SK-N-SH treated with all-trans-retinoic acid at 6 μM for 48 hours (cell line): ENCODE results near the gene DPY19L3.

Experiments used
- ATAC-seq: fragments of 200-7000 bp; cut with Tn5 transposase; 3 replicates; pipeline ENCODE4 v1.9.1; 2020; ENCODE audit warnings: mild to moderate bottlenecking, moderate library complexity
- ARNTL ChIP-seq: fragments of 450-650 bp; formaldehyde crosslinking; IDR thresholded peaks from 2 replicates; pipeline ENCODE4 v1.5.0; 2020; ENCODE audit warnings: low read depth, mild to moderate bottlenecking, moderate library complexity, borderline replicate concordance
- BACH2 ChIP-seq: fragments of 250-450 bp; sonication (Bioruptor Pico); IDR thresholded peaks from 2 replicates; pipeline ENCODE4 v1.9.0; 2021; ENCODE audit warnings: mild to moderate bottlenecking, borderline replicate concordance
- CSDC2 ChIP-seq: fragments of 250-450 bp; sonication (Bioruptor Pico); IDR thresholded peaks from 2 replicates; pipeline ENCODE4 v1.5.0; 2020; ENCODE audit warnings: mild to moderate bottlenecking, moderate library complexity
- ESRRG ChIP-seq: fragments of 250-450 bp; sonication (Bioruptor Pico); IDR thresholded peaks from 2 replicates; pipeline ENCODE4 v1.6.1; 2021; ENCODE audit warnings: mild to moderate bottlenecking
- GLIS3 ChIP-seq: fragments of 250-450 bp; sonication (Bioruptor Pico); IDR thresholded peaks from 2 replicates; pipeline ENCODE4 v1.5.0; 2020; ENCODE audit warnings: mild to moderate bottlenecking, moderate library complexity
- ISL1 ChIP-seq: fragments of 250-450 bp; sonication (Bioruptor Pico); IDR thresholded peaks from 2 replicates; pipeline ENCODE4 v2.1.2; 2022; ENCODE audit warnings: mild to moderate bottlenecking, moderate library complexity
- OSR1 ChIP-seq: fragments of 250-450 bp; sonication (Bioruptor Pico); IDR thresholded peaks from 2 replicates; pipeline ENCODE4 v1.8.0; 2022; ENCODE audit warnings: moderate library complexity, mild to moderate bottlenecking, inconsistent platforms
- RARB ChIP-seq: fragments of 250-450 bp; sonication (Bioruptor Pico); IDR thresholded peaks from 2 replicates; pipeline ENCODE4 v1.8.0; 2021; ENCODE audit warnings: mild to moderate bottlenecking, moderate library complexity
- SNAI2 ChIP-seq: fragments of 250-450 bp; sonication (Bioruptor Pico); IDR thresholded peaks from 2 replicates; pipeline ENCODE4 v1.5.0; 2020; ENCODE audit warnings: mild to moderate bottlenecking, moderate library complexity
- TCF4 ChIP-seq: fragments of 250-450 bp; sonication (Bioruptor Pico); IDR thresholded peaks from 2 replicates; pipeline ENCODE4 v1.8.0; 2021; ENCODE audit warnings: mild to moderate bottlenecking, moderate library complexity, borderline replicate concordance
- TOX ChIP-seq: fragments of 250-450 bp; sonication (Bioruptor Pico); IDR thresholded peaks from 2 replicates; pipeline ENCODE4 v1.8.0; 2021; ENCODE audit warnings: mild to moderate bottlenecking, moderate library complexity, borderline replicate concordance
- ZC3H10 ChIP-seq: fragments of 250-450 bp; sonication (Bioruptor Pico); IDR thresholded peaks from 2 replicates; pipeline ENCODE4 v1.5.1; 2021; ENCODE audit warnings: mild to moderate bottlenecking, moderate library complexity
- ZFP30 ChIP-seq: fragments of 450-650 bp; formaldehyde crosslinking; IDR thresholded peaks from 2 replicates; pipeline ENCODE4 v1.5.0; 2022; ENCODE audit warnings: mild to moderate bottlenecking, moderate library complexity
- ZNF565 ChIP-seq: fragments of 450-650 bp; formaldehyde crosslinking; conservative IDR thresholded peaks from 2 replicates; pipeline ENCODE4 v1.5.0; 2020; ENCODE audit warnings: low read depth, mild to moderate bottlenecking, moderate library complexity
- ZNF70 ChIP-seq: fragments of 450-650 bp; formaldehyde crosslinking; IDR thresholded peaks from 2 replicates; pipeline ENCODE4 v1.5.0; 2020; ENCODE audit warnings: mild to moderate bottlenecking, moderate library complexity
- TF ChIP-seq, protein P1 (sequence below): fragments of 250-450 bp; sonication (Bioruptor Pico); IDR thresholded peaks from 2 replicates; pipeline ENCODE4 v1.5.1; 2020; ENCODE audit warnings: low read depth, mild to moderate bottlenecking, moderate library complexity
- TF ChIP-seq, protein P2 (sequence below): fragments of 250-450 bp; sonication (Bioruptor Pico); IDR thresholded peaks from 2 replicates; pipeline ENCODE4 v1.5.0; 2020; ENCODE audit warnings: mild to moderate bottlenecking, moderate library complexity
- TF ChIP-seq, protein P3 (sequence below): fragments of 250-450 bp; sonication (Bioruptor Pico); IDR thresholded peaks from 2 replicates; pipeline ENCODE4 v1.5.1; 2021; ENCODE audit warnings: mild to moderate bottlenecking, moderate library complexity
- TF ChIP-seq, protein P4 (sequence below): fragments of 250-450 bp; sonication (Bioruptor Pico); IDR thresholded peaks from 2 replicates; pipeline ENCODE4 v1.8.0; 2020; ENCODE audit warnings: mild to moderate bottlenecking, moderate library complexity, borderline replicate concordance
- TF ChIP-seq, protein P5 (sequence below): fragments of 250-450 bp; sonication (Bioruptor Pico); IDR thresholded peaks from 2 replicates; pipeline ENCODE4 v1.8.0; 2021; ENCODE audit warnings: low read depth, mild to moderate bottlenecking, moderate library complexity, borderline replicate concordance

DPY19L3 gene

DNA sequence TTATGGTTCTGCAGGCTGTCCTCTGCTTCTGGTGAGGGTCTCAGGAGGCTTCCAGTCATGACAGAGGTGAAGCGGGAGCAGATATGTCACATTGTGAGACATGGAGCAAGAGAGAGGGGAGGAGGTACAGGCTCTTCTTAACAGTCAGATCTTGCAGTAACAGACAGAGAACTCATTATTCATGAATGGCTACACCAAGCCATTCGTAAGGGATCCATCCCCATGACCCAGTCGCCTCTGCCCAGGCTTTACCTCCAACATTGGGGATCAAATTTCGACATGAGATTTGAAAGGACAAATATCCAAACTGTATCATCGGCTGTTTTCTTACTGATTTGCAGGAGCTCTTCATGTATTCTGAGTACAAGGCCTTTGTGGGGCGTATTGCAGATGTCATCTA is 38.5 kb upstream of the DPY19L3 start (continued):
- TF ChIP-seq, protein P1, sequence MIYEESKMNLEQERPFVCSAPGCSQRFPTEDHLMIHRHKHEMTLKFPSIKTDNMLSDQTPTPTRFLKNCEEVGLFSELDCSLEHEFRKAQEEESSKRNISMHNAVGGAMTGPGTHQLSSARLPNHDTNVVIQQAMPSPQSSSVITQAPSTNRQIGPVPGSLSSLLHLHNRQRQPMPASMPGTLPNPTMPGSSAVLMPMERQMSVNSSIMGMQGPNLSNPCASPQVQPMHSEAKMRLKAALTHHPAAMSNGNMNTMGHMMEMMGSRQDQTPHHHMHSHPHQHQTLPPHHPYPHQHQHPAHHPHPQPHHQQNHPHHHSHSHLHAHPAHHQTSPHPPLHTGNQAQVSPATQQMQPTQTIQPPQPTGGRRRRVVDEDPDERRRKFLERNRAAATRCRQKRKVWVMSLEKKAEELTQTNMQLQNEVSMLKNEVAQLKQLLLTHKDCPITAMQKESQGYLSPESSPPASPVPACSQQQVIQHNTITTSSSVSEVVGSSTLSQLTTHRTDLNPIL (CRISPR knock-in tag) = no peak
- TF ChIP-seq ARNTL (CRISPR knock-in tag) (no peak), OSR1 (CRISPR knock-in tag) (no peak), ZC3H10 (no peak)
- TF ChIP-seq, all 23 proteins: peak for 0

DNA sequence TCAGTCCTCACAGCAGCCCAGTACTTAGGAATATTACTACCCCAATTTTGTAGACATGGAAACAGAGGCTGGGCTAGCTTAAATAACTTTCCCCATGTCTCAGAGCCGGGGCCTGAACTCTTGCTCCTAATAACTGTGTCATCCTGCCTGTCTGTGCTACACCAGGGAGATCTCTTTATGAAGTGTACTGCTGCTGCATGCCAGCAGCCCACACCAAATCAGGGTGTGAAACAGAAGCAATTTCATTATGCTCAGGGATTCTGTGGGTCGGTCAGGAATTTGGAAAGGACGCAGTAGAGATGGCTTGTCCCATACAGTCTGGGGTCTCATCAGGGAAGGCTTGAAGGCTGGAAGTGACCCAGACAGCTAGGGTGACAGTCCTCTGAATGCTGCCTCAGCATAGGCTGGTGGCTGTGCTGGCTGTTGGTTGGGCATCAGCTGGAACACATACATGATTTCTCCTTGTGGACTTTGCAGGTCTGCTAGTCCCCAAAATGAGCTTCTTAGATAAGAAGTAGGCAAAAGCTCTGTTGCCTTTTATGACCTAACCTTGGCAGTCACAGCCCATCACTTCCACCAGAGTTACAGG is 37.5 kb upstream of the DPY19L3 start:
- no peak for ATAC-seq
- no peak for TF ChIP-seq ESRRG (CRISPR knock-in tag)
- TF ChIP-seq, protein P2, sequence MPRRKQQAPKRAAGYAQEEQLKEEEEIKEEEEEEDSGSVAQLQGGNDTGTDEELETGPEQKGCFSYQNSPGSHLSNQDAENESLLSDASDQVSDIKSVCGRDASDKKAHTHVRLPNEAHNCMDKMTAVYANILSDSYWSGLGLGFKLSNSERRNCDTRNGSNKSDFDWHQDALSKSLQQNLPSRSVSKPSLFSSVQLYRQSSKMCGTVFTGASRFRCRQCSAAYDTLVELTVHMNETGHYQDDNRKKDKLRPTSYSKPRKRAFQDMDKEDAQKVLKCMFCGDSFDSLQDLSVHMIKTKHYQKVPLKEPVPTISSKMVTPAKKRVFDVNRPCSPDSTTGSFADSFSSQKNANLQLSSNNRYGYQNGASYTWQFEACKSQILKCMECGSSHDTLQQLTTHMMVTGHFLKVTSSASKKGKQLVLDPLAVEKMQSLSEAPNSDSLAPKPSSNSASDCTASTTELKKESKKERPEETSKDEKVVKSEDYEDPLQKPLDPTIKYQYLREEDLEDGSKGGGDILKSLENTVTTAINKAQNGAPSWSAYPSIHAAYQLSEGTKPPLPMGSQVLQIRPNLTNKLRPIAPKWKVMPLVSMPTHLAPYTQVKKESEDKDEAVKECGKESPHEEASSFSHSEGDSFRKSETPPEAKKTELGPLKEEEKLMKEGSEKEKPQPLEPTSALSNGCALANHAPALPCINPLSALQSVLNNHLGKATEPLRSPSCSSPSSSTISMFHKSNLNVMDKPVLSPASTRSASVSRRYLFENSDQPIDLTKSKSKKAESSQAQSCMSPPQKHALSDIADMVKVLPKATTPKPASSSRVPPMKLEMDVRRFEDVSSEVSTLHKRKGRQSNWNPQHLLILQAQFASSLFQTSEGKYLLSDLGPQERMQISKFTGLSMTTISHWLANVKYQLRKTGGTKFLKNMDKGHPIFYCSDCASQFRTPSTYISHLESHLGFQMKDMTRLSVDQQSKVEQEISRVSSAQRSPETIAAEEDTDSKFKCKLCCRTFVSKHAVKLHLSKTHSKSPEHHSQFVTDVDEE (CRISPR knock-in tag) = no peak
- TF ChIP-seq, protein P1 (CRISPR knock-in tag) = no peak
- no peak for TF ChIP-seq ZNF565
- TF ChIP-seq ISL1 (CRISPR knock-in tag) = no peak

DNA sequence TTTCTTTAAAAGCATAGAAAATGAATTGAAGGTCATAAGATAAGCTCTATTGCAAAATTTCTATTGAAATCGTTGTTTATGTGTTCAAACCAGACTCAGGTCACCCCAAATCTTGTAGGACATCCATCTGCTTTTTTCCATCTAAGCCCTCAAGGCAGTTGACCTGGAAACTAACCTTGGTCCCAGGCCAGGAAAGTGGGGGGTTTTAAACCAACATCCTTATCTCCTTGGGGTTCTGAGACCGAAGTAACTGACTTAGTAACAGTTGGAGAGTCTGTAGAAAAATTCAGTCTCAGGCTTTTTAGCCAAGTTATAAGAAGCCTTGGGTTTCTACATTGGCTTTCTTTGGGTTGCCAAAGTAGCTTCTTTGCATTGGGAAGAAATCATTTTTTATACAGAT is 36.8 kb upstream of the DPY19L3 start:
- no peak for TF ChIP-seq ARNTL (CRISPR knock-in tag)
- no peak for TF ChIP-seq ZFP30 (CRISPR knock-in tag)
- no peak for TF ChIP-seq SNAI2 (CRISPR knock-in tag)
- no peak for TF ChIP-seq TOX (CRISPR knock-in tag)
- TF ChIP-seq ISL1 (CRISPR knock-in tag) = no peak
- TF ChIP-seq CSDC2 (CRISPR knock-in tag) = no peak
- TF ChIP-seq, protein P3, sequence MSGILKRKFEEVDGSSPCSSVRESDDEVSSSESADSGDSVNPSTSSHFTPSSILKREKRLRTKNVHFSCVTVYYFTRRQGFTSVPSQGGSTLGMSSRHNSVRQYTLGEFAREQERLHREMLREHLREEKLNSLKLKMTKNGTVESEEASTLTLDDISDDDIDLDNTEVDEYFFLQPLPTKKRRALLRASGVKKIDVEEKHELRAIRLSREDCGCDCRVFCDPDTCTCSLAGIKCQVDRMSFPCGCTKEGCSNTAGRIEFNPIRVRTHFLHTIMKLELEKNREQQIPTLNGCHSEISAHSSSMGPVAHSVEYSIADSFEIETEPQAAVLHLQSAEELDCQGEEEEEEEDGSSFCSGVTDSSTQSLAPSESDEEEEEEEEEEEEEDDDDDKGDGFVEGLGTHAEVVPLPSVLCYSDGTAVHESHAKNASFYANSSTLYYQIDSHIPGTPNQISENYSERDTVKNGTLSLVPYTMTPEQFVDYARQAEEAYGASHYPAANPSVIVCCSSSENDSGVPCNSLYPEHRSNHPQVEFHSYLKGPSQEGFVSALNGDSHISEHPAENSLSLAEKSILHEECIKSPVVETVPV (CRISPR knock-in tag) = no peak

DNA sequence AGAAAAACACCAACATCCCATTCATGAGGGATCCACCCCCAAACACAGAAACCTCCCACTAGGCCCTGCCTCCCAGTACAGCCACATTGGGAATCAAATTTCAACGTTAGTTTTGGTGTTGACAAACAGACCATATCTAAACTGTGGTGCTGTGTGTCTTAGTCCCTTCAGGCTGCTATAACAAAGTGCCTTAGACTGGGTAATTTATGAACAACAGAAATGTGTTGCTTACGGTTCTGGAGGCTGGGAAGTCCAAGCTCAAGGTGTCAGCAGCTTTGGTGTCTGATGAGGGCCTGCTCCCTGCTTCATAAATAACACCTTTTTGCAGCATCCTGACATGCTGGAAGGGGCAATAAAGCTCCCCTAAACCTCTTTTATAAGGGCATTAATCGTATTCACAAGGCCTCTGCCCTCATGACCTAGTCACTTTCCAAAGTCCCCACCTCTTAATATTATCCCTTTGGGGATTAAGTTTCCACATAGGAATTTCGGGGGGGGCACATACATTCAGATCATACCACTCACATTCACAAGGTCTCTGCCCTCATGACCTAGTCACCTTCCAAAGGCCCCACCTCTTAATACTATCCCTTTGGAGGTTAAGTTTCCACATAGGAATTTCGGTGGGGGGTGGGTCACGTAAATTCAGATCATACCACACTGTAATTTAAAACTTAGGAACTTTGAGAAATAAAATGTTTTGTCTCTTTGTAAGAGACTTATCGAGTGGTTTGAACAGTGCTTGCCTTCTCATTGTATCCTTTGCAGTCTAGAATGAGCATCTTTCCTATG is 32.6 kb upstream of the DPY19L3 start:
- peak; percentile 54 for ATAC-seq
- TF ChIP-seq, protein P4, sequence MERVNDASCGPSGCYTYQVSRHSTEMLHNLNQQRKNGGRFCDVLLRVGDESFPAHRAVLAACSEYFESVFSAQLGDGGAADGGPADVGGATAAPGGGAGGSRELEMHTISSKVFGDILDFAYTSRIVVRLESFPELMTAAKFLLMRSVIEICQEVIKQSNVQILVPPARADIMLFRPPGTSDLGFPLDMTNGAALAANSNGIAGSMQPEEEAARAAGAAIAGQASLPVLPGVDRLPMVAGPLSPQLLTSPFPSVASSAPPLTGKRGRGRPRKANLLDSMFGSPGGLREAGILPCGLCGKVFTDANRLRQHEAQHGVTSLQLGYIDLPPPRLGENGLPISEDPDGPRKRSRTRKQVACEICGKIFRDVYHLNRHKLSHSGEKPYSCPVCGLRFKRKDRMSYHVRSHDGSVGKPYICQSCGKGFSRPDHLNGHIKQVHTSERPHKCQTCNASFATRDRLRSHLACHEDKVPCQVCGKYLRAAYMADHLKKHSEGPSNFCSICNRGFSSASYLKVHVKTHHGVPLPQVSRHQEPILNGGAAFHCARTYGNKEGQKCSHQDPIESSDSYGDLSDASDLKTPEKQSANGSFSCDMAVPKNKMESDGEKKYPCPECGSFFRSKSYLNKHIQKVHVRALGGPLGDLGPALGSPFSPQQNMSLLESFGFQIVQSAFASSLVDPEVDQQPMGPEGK (CRISPR knock-in tag) = no peak
- TF ChIP-seq, protein P5, sequence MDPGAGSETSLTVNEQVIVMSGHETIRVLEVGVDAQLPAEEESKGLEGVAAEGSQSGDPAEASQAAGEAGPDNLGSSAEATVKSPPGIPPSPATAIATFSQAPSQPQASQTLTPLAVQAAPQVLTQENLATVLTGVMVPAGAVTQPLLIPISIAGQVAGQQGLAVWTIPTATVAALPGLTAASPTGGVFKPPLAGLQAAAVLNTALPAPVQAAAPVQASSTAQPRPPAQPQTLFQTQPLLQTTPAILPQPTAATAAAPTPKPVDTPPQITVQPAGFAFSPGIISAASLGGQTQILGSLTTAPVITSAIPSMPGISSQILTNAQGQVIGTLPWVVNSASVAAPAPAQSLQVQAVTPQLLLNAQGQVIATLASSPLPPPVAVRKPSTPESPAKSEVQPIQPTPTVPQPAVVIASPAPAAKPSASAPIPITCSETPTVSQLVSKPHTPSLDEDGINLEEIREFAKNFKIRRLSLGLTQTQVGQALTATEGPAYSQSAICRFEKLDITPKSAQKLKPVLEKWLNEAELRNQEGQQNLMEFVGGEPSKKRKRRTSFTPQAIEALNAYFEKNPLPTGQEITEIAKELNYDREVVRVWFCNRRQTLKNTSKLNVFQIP (CRISPR knock-in tag) = no peak
- TF ChIP-seq ISL1 (CRISPR knock-in tag) (no peak), RARB (CRISPR knock-in tag) (no peak), OSR1 (CRISPR knock-in tag) (no peak), BACH2 (no peak), GLIS3 (CRISPR knock-in tag) (no peak), ZNF70 (CRISPR knock-in tag) (no peak), ZC3H10 (no peak), CSDC2 (CRISPR knock-in tag) (no peak), ARNTL (CRISPR knock-in tag) (no peak), TCF4 (CRISPR knock-in tag) (no peak)
- TF ChIP-seq, protein P2 (CRISPR knock-in tag) = no peak

More for the DNA sequence above, 36.8 kb upstream of the DPY19L3 start:
- ATAC-seq = no peak
